ENCODE data around the gene BMPR2.

Gene BMPR2

GRCh38 chr2:202592566-202592965 lies 216.4 kb downstream of the BMPR2 start:
- DNase-seq (ENCODE audit: low read depth, low spot score), result peak; percentile 15

- no peak for DNase-seq (ENCODE audit: low read depth, low spot score)
Measured at GRCh38 chr2:202599105-202599504, 223.0 kb downstream of the BMPR2 start.

- no peak for DNase-seq (ENCODE audit: low read depth, low spot score)
Measured at GRCh38 chr2:202599911-202600310, 223.8 kb downstream of the BMPR2 start.

- DNase-seq (ENCODE audit: low read depth, low spot score), result no peak
Measured at GRCh38 chr2:202604699-202605098, 228.6 kb downstream of the BMPR2 start.

- no peak for DNase-seq (ENCODE audit: low read depth, low spot score)
Measured at GRCh38 chr2:202605174-202605573, 229.0 kb downstream of the BMPR2 start.

GRCh38 chr2:202608142-202608852 lies 232.2 kb downstream of the BMPR2 start:
- DNase-seq (ENCODE audit: low read depth, low spot score), result no peak

GRCh38 chr2:202609381-202610145 lies 233.4 kb downstream of the BMPR2 start:
- DNase-seq (ENCODE audit: low read depth, low spot score), result no peak

- no peak for DNase-seq (ENCODE audit: low read depth, low spot score)
Measured at GRCh38 chr2:202610380-202610779, 234.3 kb downstream of the BMPR2 start.

- no peak for DNase-seq (ENCODE audit: low read depth, low spot score)
Measured at GRCh38 chr2:202612145-202612544, 236.0 kb downstream of the BMPR2 start.

- no peak for DNase-seq (ENCODE audit: low read depth, low spot score)
Measured at GRCh38 chr2:202613479-202613878, 237.4 kb downstream of the BMPR2 start.
